GM18498 (cell line): Measurements from ENCODE around the gene AQP7.
A peak's percentile ranks its signal among the peaks of the same experiment; 100 is the strongest.
"Not testable (repeated sequence)": the region's sequence is repeated elsewhere in the genome, so short reads cannot be mapped to it uniquely, and the experiment has no call there.

ENCODE experiments used
- ATAC-seq: cut with Tn5 transposase; IDR thresholded peaks from one replicate; pipeline ENCODE4 v1.9.1; 2021; ENCODE audit warnings: mild to moderate bottlenecking, moderate library complexity; ENCODE audit not compliant: unreplicated experiment

The AQP7 gene

DNA sequence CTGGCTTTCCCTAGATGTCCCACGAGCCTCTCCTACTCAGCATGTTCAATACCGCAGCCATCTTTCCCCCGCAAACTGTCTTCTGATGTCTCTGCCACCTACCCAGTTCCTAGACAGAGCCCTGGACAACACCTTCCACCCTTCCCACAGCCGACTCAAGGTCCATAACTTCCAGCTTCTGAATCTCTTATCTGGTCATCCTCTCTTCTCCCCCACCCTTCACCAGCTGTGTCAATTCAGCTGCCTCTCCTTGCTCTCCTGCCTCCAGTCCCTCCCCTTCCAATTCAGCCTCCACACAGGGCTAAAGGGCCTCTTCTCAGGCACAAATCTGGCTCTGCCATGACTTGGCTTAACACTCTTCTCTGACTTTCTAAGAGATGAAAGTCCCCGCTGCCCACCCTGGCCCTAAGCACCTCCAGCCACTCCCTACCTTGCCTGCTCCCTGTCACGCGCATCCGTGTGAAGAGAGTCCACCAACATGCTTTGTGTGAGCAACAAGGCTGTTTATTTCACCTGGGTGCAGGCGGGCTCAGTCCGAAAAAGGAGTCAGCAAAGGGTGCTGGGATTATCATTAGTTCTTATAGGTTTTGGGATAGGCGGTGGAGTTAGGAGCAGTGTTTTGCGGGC, 25.2 kb downstream of the AQP7 start:
- ATAC-seq: no peak

DNA sequence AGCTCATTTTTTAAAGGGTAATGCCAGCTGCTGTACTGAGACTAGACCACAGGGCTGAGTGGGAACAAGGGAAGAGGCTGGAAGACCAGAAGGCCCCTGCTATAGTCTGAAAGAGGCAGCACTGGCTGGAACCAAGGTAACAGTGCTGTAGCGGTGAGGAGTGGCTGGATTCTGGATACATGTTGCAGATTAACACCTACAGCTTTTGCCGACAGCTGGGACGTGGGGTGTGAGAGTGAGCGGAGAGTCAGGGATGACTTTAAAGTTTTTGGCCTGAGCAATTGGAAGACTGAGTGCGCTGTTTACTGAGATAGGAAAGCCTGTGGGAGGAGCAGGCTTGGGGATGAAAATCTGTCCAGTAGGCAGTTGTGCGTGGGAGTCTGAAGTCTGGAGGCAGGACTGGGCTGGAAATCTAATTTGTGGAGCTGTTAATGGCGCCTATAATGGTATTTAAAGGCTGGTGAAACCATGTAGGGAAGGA, 26.5 kb downstream of the AQP7 start:
- no peak for ATAC-seq

DNA sequence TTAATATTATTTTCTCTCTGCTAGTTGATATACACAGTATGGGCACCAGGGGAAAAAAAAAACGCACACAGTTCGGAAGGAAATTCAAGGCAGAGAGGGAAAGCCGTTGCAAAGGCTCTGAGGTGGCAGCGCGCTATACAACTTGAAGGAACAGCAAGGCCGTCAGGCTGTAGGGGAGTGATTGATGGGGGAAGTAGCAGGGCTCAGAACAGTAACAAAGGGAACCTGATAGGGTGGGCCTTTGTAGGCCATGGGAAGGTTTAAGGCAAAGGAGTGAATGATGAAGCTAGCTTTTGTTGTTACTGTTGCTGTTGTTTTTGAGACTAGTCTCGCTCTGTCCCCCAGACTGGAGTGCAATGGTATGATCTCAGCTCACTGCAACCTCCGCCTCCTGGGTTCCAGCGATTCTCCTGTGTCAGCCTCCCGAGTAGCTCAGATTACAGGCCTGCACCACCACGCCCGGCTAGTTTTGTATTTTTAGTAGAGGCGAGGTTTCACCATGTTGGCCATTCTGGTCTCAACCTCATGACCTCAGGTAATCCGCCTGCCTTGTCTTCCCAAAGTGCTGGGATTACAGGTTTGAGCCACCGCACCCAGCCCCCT, 27.0 kb downstream of the AQP7 start:
- no peak for ATAC-seq

DNA sequence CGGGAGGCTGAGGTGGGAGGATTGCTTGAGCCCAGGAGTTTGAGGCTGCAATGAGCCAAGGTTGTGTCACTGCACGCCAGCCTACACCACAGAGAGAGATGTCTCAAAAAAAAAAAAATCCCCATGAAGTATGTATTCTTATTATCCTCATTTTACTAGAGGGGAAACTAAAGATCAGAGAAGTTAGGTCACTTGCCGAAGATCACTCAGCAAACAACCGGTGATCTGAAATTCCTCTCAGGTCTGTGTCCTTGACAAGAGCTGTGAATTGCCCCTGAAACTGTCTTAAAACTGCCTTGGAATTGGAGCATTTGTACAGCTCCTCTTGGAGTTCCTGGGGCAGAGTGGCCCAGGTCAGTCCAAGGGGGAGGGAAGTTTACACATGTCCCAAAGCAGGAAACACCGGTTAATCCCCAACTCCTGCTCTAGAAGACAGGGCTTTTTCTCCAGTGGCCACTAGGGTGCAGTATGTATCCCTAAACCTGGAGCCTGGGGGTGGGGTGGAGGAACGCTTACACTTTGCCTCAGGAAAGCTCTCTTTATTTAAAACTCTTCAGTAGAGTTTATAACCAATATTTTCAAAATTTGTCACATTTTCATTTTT, 27.6 kb downstream of the AQP7 start:
- ATAC-seq: peak; percentile 75

DNA sequence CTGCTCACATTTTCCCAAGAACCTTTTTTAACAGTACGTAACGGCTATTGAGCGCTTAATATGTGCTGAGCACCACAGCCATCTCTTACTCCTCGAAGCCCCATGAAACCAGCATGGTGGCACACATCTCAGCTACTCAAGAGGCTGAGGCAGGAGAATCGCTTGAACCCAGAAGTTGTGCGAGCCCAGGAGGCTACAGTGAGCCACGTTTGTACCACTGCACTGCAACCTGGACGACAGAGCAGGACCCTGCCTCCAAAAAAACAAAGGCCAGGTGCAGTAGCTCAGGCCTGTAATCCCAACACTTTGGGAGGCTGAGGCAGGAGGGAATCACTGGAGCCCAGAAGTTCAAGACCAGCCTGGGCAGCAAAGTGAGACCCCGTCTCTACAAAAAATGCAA, 28.2 kb downstream of the AQP7 start:
- no peak for ATAC-seq

DNA sequence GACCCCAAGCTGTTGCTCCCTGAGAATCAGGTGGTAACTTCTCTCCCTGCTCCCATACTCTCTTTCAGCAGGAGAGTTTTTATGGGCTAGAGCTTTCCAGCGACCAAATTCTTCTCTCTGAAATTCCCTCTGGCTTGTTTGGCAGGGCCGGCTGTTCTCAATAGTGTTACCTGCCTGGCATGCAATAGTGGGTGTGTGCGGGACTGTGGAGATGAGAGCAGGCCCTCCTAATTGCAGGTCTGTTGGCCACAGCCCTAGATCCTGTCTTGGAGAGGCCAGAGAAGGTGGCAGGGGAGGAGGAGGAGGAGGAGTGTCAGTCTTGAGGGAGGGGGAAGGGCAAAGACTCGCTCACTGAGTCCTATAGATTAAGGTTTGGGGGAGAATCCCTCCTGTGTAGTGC, 29.5 kb downstream of the AQP7 start:
- ATAC-seq: no peak

DNA sequence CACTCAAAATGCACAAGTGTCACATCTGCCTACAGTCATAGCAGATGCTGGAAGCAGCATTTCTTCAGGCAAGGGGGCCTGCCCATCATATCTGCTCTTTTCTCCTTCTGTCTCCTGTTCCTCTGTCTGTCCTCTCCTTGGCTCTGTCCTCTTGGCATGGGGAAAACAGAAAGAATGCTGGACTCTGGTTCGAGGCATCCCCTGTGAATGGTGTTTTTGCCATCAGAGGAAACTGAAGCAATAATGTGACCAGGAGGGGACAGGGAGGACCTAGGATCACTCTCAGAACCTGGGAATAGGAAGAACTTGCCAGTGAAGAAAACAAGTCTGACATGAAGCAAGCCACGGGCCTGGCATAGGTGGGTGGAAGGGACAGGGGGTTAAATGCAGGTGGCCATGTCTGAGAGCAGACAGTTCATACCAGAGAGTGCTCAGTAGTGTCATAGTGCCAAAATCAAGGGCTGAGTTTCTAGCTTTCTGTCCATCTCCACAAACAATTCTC, 35.3 kb downstream of the AQP7 start:
- ATAC-seq: no peak

DNA sequence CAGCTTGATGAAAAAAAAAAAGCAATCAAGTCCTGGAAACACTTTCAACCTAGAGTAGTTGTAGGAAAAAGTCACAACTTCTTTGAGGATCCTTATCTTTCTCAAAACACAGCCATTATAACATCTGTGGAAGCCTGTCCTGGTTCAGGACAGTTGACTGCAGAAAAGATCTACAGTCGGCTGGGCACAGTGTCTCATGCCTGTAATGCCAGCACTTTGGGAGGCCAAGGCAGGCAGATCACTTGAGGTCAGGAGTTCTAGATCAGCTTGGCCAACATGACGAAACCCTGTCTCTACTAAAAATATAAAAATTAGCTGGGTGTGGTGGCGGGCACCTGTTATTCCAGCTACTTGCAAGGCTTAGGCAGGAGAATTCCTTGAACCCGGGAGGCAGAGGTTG, 37.6 kb downstream of the AQP7 start:
- not testable (repeated sequence) for ATAC-seq

DNA sequence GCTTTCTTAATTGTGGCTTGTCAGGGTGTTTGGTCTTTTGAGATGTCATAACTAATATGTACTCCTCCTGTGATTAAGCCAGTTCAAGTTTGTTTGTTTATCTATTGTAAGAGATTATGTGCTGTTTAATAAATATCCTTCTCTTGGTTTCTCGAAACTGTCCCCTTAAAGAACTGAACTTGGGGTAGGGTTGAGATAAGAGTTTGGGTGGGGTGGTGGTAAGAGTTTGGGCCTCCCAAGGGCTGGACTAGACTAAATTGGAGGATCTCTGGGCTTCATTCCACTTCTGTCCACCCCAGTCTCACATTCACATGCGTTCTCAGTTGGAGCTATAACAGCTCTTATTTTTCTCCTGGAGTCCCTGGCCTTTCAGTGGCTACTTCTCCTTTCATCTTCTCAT, 38.2 kb downstream of the AQP7 start:
- ATAC-seq: no peak

DNA sequence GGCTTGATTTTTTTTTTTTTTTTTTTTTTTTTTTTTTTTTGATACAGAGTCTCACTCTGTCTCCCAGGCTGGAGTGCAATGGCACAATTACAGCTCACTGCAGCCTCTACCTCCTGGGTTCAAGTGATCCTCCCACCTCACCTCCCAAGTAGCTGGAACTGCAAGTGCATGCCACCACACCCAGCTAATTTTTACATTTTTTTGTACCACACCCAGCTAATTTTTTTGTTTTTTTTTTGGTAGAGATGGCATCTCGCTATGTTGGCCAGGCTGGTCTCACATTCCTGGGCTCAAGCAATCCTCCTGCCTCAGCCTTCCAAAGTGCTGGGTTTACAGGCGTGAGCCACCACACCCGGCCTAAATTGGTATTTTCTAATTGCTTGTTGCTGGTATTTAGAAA, 43.7 kb downstream of the AQP7 start:
- ATAC-seq: not testable (repeated sequence)

DNA sequence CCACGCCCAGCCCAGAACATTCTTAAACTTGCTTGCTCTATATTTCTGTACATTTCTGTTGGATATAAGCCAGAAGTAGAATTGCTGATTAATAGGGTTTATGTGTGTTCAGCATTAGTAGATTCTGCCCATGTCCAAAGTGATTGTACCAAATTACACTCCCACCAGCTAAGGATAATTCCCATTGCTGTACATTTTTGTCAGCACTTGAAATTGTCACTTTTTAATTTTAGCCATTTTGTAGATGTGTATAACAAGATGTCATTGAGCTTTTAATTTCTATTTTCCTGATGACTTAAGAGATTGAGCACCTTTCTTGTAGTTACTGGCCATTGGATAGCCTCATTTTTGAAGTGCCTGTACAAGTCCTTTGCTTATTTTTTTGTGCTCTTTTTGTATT, 46.4 kb downstream of the AQP7 start:
- no peak for ATAC-seq

DNA sequence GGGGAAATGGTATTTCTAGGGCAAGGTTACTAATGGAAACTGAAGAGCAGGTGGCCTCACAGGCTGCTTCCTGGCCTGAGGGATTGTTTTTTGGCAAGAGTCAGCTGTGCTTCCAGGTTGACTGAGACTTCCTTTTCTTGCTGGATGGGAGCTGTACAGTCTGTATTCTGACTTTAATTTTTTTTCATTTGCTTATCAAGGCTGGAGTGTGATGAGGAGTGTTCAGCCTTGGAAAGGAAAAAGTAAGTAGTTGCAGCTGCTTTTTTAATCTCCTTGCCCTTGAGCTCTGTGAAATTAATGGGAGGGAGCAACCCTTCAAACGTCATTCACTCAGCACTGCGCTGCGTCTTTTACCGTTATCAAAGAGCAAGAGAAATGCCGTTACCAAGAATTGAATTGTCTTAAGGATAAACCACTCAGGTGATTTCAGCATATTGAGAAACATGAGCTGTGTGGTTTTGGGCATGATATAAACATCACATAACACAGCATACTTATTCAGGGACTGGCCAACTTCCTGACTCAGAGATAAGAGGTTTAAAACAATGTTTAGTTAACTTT, 47.6 kb downstream of the AQP7 start:
- no peak for ATAC-seq

DNA sequence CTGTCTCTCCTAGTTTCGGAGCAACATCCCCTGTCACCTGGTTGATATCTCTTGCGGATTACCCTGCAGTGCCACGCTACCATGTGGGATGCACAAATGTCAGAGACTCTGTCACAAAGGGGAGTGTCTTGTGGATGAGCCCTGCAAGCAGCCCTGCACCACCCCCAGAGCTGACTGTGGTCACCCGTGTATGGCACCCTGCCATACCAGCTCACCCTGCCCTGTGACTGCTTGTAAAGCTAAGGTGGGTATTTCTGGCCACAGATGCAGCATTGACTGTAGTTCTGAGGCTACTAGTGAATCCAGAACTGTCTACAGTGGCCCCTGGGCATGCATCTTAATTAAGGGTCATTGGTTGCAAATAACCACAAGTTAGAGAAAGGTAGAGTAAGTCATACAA, 50.8 kb downstream of the AQP7 start:
- no peak for ATAC-seq

DNA sequence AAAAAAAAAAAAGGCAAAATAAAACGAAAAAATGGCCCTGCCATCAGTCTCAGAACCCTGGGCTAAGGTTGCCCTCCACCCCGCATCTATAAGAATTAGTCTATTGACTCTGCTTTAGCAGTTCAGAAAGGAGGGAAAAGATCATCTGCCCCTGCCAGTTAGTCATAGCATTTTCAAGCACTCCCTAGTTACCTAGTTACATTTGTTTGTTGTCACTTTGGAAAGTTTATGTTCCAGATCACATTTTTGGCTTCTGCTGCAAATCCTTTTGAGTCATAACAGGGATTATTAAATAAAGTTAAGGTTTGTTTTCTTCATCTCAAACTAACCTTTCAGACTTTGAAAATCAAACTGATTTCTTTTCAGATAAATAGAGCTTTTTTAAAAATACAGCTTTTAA, 52.1 kb downstream of the AQP7 start:
- no peak for ATAC-seq

DNA sequence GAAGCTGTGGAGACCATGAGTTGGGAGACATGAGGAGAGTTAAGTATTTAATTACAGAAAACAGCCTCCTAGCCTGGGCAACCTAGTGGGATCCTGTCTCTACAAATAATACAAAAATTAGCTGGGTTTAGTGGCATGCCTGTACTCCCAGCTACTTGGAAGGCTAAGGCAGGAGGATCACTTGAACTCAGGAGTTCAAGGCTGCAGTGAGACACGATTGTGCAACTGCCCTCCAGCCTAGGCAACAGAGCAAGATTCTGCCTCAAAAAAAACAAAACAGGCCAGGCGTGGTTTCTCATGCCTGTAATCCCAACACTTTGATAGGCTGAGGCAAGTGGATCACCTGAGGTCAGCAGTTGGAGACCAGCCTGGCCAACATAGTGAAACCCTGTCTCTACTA, 52.6 kb downstream of the AQP7 start:
- no peak for ATAC-seq

DNA sequence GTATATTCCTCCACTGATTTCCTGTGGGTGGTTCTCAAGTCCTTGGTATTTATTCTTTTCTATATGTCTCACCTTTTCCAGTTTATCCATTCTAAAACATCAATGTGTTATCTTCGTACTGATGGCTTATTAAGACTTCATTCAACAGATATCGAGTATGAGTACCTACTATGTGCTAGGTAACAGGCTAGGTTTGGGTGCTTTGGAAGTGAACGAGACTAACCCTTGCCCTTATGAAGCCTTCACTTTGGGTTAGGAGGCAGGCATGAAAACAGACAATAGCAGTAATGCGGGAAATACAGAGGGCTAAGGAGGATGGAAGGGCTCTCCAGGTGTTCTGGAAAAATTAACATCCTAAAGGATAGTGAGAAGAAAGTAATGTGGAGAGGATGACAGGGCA, 53.4 kb downstream of the AQP7 start:
- no peak for ATAC-seq

DNA sequence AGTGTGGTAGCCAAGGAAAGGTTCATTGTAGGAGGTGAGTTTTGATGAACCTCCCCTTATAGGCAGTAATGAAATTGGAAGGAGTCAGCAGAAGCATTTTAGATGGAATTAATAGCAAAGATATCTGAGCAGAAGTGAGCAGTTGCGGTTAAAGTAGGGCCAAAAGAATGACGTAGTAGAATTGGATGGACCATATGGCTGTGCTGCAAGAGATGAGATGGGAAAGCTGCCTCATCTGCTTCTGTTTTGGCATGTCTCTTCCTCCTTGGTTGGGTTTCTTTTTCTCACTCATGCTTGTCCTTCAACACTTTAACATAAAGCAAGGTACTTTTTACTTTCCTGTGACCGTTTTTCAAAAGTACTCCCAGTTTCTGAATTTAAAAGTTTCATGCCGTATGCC, 55.8 kb downstream of the AQP7 start:
- no peak for ATAC-seq

DNA sequence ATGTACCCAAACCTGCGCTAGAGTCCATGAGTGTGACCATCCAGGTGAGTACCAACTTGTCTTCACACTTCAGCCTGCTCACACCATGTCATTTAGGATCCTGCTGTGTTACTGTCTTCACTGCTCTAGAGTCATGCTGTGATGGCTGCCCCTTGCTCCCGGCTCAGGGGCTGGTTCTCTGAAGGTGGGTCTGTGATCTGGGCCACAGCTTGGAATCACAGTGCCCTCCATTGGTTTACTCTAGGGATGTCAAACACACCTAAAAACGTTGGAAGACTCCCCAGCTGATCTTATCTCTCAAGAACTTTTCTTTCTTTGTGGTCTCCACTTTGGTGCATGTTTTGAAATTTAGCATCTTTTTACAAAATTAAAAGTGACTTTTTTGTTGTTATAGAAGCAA, 58.2 kb downstream of the AQP7 start:
- ATAC-seq: no peak

DNA sequence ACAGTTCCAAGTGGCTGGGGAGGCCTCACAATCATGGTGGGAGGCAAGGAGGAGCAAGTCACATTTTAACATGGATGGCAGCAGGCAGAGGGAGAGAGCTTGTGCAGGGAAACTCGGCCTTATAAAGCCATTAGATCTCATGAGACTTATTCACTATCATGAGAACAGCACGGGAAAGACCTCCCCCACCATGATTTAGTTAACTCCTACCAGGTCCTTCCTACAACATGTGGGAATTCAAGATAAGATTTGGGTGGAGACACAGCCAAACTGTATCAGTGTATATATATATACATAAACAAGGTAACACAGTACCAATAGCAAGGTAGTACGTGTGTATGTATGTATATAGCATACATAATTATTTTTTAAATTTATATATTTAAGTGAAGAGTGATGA, 61.2 kb downstream of the AQP7 start:
- ATAC-seq: no peak

DNA sequence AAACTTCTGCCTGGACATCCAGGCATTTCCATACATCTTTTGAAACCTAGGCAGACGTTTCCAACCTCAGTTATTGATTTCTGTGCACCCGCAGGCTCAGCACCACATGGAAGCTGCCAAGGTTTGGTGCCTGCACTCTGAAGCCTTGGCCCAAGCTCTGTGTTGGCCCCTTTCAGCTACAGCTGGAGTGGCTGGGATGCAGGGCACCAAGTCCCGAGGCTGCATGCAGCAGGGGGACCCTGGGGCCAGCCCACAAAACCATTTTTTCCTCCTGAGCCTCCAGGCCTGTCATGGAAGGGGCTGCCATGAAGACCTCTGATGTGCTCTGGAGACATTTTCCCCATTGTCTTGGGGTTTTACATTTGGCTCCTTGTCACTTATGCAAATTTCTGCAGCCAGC, 62.2 kb downstream of the AQP7 start:
- ATAC-seq: no peak
